ENCODE data around the gene XRCC5. TPM values are rescaled to one million over a fixed set of nuclear protein-coding genes. Genes with fewer than 3 reads are reported as not detected.

The XRCC5 gene
- total and polyA plus RNA-seq, 2 donors (not counting 1 experiment from before 2014, with no cell fraction given) = 45.5 to 198 TPM

GRCh38 chr2:216224388-216224787 is 115.2 kb downstream of the XRCC5 start:
- intact Hi-C loops (cut with micrococcal nuclease) = no loop called here

More at GRCh38 chr2:216224388-216224787, 115.2 kb downstream of the XRCC5 start:
- no peak overlapping the region for H3K27ac ChIP-seq (ENCODE audit: low read length in 2 of 2)
- no peaks in the 10 kb centered on the region for H4K20me1 ChIP-seq (ENCODE audit: control insufficient read depth, insufficient read depth, low read length, poor library complexity, severe bottlenecking)
- Mint-ChIP-seq H3K27me3 (no peaks in the 10 kb centered on the region), H3K4me1 (peaks cover 17% of the 10 kb centered on the region), H3K9me3 (ENCODE audit: insufficient read depth) (no peaks in the 10 kb centered on the region), H3K27ac (no peak overlapping the region), H3K4me3 (no peak overlapping the region)
- peaks cover 11% of the 10 kb centered on the region in 2 donors for H3K4me1 ChIP-seq (ENCODE audit: control insufficient read depth in 2 of 2, insufficient read depth in 2 of 2, low read length in 2 of 2)
- no peaks in the 10 kb centered on the region for H3K36me3 ChIP-seq (replicated peaks in 1 of 2; ENCODE audit: control extremely low read depth in 1 of 2, control insufficient read depth in 1 of 2, extremely low read depth in 1 of 2, insufficient read depth in 2 of 2, low read length in 1 of 2)
- H3K9ac ChIP-seq (ENCODE audit: low read length) = no peak overlapping the region
- CTCF ChIA-PET = interaction anchor here (0.6 kb wide), 1 partner anchor 221 kb away, joined by 3 read pairs; no protein-coding TSS in a partner anchor
- no peaks in the 10 kb centered on the region for H3K79me2 ChIP-seq (ENCODE audit: control insufficient read depth, insufficient read depth, low read length)
- DNase-seq (no peak), ATAC-seq (ENCODE audit: low read depth) (no peak)
- H2AFZ ChIP-seq (ENCODE audit: insufficient read depth, low read depth, low read length, poor library complexity, severe bottlenecking) = no peak overlapping the region
- no peak for TF ChIP-seq EZH2 (IDR thresholded peaks at IDR 0.05; ENCODE audit: borderline replicate concordance, insufficient read depth, low read depth, low read length, poor library complexity, severe bottlenecking)
- no peak for TF ChIP-seq CTCF (IDR thresholded peaks at IDR 0.05)
- WGBS (ENCODE audit: insufficient coverage) = 100% methylated on average over 1 of the region's 1 CpG
- H3K9me3 ChIP-seq (ENCODE audit: control extremely low read depth in 1 of 3, control insufficient read depth in 2 of 3, insufficient read depth in 1 of 3, low read length in 2 of 3) = no peaks in the 10 kb centered on the region
- H3K27me3 ChIP-seq (replicated peaks in 1 of 4; ENCODE audit: control extremely low read depth in 1 of 4, control insufficient read depth in 3 of 4, insufficient read depth in 4 of 4, low read length in 3 of 4) = no peaks in the 10 kb centered on the region
- POLR2A ChIA-PET = no interaction called here
- no peak overlapping the region for H3K4me3 ChIP-seq (ENCODE audit: control extremely low read depth in 1 of 5, extremely low read depth in 1 of 5, insufficient read depth in 1 of 5, low read depth in 2 of 5, low read length in 4 of 5)
- no peak overlapping the region for H3K4me2 ChIP-seq (replicated peaks; ENCODE audit: low read depth, low read length, poor library complexity, severe bottlenecking)
